Embryonic facial prominence (tissue), 1 donor: ENCODE results near the gene PLEKHG4.
A peak's percentile ranks its signal among the peaks of the same experiment; 100 is the strongest.

Experiments used
- DNase-seq: peaks from one replicate; pipeline ENCODE4 v3.0.0-alpha.2; 2016; ENCODE audit errors: extremely low spot score

Gene PLEKHG4, protein sequence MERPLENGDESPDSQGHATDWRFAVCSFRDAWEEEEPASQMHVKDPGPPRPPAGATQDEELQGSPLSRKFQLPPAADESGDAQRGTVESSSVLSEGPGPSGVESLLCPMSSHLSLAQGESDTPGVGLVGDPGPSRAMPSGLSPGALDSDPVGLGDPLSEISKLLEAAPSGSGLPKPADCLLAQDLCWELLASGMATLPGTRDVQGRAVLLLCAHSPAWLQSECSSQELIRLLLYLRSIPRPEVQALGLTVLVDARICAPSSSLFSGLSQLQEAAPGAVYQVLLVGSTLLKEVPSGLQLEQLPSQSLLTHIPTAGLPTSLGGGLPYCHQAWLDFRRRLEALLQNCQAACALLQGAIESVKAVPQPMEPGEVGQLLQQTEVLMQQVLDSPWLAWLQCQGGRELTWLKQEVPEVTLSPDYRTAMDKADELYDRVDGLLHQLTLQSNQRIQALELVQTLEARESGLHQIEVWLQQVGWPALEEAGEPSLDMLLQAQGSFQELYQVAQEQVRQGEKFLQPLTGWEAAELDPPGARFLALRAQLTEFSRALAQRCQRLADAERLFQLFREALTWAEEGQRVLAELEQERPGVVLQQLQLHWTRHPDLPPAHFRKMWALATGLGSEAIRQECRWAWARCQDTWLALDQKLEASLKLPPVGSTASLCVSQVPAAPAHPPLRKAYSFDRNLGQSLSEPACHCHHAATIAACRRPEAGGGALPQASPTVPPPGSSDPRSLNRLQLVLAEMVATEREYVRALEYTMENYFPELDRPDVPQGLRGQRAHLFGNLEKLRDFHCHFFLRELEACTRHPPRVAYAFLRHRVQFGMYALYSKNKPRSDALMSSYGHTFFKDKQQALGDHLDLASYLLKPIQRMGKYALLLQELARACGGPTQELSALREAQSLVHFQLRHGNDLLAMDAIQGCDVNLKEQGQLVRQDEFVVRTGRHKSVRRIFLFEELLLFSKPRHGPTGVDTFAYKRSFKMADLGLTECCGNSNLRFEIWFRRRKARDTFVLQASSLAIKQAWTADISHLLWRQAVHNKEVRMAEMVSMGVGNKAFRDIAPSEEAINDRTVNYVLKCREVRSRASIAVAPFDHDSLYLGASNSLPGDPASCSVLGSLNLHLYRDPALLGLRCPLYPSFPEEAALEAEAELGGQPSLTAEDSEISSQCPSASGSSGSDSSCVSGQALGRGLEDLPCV

DNA sequence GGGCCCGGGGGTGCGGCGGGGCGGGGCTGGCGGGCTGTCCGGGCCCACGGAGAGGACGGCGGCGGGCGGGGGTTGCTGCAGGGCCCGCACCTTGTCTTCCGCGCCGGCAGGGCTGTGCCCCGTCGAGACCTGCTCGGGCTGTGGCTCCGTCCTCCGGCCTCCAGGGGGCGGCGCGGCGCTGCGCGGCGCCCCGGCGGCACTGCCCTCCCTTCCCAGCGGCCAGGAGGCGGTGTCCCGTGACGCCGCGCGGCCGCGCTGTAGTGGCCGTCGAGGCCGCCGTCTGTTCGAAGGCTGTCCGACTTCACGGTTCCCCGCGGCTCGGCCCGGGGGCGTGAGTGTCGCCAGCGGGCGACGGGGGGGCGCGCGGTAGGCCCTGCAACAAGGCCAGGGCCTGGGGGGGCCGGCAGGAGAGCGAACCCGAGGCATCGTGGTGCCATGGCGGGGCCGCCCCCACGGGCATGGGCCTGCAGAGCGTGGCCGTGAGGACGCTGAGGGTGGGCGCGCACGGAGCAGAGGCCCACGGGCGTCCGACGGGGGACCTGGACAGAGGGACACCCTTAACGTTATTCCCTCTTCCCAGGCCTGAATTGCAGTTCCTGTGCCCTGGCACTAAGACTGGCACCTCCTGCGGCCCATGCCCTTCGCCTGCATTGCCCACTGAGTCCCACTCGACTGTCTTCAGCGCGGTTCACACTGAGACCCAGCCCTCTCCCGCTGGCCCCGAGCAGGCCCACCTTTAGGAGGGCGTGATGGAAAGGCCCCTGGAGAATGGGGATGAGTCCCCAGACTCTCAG lies at the start of gene PLEKHG4:
Gene PLEKHG4, plus strand, starts transcription at position 237 of the 794 bp plus-strand sequence. Its CDS starts 513 bp downstream, at position 750.
- peak; percentile 44 for DNase-seq

DNA sequence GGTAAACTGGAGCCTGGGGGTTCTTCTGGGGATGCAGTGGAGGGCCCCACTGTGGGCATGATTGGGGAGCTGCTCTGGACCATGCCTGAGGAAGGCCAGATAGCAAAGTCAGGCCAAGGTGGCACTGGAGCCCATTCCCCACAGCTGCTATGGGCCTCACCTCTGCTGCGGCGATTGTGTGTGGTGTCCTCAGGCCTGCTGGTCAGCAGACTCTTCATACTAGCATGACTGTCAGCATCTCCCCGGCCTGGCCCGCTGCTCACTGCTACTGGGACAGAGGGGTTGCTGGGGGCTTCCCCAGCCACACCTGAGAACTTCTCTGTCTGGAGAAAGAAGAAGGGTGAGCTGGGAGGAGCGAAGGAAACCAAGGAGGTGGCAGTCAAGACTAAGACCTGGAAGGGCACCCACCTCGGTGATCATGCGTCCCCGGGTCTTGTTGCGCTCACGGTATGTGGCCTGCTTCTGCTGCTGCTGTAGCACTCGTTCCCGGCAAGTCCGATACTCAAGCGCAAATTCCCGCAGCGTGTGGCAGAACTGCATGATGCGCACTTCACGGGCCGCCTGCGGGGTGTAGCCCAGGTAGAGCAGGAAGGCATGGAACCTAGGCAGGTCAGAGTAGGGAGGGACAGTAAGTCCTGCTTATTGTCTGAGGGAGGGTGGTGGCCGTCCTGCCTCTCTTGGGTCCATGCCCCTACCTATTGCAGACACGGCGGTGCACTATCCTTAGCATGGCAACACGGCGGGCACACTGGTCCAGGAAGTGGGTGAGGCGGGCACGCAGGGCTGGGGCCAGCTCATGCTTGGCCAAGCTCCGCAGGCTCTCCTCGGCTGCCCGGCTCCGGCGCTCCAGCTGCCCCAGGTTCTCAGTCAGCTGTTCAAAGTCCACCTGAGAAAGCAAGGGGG lies 49.2 kb upstream of the PLEKHG4 start:
- DNase-seq: no peak

DNA sequence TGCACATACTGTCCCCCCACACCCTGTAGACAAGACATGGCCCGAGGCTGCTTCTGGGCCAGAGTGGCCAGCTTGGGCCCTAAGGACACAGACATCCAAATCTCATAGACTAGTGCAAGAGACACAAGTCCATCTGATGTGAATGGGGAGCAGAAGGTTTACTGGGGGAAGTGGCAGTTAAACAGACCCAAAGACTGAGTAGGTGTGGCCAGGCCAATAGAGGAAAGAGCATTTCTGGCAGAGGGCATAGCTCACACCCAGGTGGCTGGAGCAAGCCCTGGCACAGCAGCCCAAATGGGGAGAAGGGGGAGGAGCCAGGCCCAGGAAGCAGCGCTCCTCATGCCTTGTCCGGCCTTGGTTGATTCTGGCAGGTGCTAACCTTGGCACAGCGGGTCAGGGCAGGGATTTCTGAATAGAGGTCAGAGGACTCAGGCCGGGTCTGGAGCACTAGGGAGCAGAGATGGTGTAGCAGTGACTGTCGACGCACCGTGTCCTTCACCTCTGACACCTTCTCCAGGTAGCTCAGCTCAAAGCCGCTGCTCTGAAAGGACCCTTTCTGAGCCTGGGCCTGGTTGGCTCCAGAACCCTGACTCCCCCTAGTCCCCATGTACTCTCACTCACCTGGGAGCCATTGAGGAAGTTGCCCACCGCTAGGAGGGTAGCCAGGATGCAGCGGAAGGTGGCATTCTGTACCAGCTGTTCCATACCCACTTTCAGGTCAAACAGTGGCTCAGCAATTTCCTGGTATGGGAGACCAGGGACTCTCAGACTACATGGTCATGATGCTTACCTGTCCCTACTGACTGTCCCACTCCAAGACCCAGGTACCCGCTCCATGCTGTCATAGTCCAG lies 48.3 kb upstream of the PLEKHG4 start:
- DNase-seq: no peak

DNA sequence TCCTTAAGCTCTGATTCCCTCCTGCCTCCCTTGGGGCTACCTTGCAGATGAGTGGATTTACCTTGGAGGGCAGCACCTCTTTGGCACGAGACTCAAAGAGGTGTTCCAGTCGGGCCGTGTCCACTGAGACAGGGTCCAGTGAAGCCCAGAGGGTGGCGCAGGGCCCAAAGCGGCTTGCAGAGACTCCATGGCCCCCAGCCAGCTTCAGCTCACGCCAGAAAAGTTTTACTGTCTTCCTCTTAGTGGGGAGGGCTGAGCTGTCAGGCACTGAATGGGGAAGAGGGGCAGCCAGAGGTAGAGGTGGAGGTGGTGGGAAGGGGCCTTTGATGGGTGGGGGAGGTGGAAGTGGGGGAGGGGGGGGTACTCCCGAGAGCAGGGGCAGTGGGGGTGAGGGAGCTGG lies 45.7 kb upstream of the PLEKHG4 start:
- no peak for DNase-seq

DNA sequence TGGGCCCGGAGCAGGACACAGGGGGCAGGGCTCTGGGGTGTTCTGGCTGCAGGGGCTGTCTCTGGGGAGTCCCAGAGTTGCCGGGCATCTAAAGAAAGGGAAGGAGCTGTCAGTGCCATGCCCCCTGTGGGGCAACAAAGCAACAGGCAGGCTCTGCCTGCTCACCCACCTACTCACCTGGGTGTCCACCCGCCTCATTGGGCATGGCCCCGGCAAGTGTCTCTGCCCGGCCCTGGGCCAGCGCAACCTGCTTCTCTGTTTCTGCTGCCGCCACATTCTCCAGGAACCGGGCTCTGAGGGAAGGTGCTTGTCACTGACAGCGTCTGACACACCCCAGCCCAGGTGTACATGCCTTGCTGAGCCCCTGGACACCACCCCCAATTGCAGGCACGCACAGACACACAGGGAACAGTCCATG lies 45.1 kb upstream of the PLEKHG4 start:
- no peak for DNase-seq

DNA sequence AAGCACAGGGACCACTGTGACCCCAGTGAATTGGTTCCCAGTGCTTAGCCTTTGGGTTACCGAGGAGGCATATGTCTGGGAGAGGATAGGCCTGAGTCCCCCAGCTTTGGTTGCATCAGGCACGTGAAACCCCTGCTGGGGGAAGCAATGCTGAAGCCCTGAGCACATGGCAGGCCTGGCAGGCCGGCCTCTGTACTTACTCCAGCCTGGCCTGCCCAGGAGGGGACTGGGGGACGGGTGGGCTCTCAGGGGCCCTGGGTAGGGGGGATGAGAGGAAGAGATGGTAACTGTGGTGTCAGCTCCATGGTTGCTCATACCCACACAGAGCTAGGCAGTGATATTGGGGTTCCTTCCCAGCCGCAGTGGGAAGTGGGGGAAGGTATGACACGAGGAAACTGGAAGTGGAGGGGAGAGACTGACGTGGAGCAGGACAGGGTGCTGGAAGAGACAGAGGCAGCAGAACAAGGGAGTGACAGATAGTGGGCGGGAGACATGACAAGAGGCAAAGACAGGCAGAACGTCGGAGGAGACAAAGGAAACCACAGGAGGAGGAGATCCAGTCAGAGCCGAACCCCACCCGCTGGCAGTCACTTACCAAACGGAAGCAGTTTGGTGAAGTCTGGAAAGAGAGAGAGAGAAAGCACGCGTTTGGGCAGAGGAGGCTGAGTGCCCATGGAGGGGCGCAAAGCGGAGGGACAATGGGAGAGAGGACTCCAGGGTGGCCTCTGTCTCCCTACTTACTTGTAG lies 43.3 kb upstream of the PLEKHG4 start:
- no peak for DNase-seq

DNA sequence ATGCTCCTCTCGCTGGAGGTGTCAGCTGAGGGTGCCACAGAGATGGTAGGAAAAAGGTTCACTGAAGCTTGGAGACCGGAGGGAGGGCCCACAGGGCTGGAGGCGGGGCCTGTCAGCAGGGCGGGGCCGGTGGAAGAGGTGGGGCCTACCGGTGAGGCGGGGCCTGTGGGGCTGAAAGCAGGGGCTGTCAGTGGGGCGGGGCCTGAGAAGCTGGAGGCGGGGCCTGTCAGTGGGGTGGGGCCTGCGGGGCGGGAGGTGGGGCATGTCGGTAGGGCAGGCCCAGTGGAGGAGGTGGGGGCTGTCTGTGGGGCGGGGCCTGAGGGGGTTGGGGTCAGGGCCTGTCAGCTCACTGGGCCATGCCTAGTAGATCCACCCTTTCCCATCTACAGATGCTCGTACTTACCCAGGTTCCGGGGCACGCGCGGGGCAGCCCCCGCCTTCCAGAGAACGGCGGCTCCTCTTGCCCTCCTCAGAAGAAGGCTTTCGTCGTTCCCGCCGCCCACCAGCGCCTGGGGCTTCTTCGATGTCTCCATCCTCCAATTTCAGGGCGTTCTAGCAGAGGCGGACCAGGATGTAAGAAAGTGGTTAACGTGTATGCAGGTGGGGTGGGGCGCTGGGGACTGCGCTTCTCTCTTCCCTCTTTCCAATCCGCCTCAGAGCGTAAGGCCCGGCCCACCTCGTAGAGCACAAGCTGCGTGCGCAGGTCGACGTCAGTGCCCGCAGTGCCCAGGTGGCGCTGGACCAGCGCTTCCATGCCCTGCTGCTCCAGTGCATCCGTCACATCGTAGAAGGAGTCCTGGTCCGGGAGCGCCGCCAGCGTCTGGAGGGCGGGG lies 42.6 kb upstream of the PLEKHG4 start:
- DNase-seq: no peak

DNA sequence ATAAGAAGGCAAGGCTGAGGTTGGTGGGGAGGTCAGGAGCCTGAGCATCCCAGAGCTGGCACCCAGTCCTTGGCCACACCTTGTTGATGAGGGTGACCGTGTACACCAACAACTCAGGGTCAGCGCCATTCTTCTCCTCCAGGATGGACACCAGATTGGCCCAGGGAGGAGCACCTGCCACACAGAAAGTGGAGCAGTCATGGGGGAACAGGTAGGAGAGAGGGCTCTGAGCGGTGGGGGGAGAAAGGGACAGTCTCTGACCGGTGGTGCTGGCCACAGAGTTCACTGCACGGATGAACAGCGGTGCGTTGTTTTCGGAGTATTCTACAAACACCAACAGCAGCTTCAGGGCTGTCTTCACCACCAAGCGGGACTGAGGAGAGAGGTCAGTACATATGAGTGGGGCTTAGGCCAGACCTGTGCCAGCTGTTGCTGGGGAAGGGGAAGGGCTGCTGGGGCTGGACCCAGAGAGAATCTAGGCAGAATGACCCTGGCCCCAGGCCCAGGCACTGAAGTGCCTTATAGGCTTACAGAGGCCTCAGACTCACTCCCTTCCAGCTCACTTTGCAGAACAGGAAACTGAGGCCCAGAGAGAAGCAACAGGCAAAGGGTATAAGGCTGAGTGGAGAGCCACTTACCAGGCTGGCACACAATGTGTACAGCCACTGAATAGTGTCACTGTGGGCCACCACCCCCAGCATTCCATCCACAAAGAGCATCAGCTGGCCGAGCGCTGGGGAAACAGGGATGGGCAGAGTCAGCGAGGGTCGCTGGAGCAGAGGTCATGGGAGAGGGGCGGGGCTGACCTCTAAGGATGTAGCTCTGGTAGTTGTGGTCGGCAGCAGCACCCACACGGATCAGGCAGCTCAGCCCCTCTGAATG lies 41.7 kb upstream of the PLEKHG4 start:
- no peak for DNase-seq

DNA sequence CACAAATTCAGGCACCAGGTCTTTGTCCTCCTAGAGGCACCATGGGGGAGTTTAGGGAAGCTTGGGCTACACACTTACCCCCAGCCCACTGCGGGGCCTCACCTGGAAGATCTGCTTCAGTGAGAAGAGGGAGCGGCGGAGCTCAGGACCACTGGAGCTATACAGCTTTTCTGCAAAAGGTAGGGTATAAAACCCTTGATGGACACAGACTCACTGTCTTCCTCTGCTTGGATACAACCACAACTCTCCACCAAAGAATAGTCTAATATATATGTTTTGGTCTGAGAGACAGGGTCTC lies 41.1 kb upstream of the PLEKHG4 start:
- DNase-seq: no peak

DNA sequence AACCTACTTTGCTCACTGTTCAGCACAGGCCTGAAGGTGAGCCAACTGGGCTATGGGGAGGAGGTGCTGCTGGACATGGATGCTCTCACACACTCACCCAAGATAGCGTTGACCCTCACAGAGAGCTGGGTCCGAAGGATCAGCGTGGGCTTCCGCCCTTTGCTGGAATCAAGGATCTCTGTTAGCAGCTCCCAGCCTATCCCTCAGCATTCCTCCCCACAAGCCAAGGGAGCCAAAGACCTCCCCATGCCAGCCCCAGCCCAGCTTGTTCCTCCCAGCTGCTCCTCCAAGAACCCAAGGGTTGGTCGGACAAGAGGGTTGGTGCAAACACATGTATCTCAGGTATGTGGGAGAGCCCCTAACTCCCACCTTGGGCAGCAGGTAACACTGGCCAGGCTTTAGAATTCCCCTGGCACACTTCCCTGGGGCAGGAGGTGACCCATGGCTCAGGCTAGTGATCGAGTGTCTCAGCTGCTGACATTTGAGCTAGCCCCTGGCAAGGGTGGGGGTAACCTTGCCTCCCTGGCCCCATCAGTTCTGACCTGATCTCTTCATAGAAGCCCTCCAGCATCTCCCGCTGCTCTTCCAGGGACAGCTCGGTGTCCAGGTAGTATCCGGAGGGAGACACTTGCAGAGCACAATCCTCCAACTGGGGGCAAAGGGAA lies 40.4 kb upstream of the PLEKHG4 start:
- DNase-seq: no peak

DNA sequence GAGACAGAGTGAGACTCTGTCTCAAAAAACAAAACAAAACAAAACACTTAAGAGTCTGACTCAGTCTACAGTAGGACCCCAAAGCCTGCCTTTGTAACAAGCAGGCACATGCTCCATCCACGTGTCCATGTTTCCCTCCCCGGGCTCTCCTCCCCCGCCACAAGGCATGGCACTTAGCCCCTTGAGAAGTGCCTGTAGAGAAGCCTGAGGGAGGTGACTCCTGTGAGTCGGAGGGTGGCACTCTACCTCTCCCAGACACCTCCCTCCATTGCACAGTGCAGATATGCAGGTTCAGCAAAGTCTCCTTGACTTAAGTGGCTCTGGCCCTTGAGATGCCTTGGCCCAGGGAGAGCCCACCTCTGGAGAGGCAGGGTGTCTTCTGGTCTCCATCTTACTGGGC lies 38.8 kb upstream of the PLEKHG4 start:
- DNase-seq: no peak

DNA sequence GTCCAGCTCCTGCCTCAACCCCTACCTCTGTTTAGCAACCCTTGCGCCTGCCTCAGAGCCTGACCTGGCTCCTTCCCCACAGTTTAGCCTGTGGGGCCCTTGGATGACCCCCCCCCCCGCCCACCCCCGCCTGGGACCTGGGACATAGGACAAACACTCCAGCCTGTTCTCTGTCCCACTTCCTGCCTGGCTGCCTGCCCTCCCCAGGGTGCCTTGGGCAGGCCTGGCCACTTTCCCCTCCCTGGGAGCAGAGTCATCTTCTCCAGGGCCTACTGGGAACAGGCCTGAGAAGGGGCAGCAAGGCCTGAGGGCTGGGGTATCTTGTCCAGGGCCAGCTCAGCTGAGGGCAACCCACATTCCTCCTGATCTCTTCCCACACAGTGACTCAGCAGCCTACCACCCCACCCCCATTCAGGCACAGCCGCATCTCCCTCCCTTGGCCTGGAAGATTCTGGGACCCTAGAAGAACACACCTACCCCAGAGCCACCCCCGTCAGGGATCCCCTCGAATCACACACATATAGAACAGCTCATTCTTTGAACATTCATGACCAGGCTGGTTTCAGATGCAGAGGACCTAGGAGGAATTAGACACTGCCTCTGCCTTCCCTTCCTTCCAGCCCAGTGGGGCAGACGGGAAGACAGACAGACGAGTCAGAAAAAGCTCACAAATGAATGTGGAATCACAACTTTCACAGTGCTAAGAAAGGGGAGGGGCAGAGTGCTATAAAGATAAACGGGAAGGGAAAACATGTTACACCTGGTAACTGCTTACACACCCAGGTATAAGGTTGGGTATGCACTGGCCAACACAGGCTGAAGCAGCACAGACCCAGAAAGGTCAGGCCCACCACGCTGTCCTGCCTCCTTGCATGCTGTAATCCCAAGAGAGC lies 38.1 kb upstream of the PLEKHG4 start:
- no peak for DNase-seq

DNA sequence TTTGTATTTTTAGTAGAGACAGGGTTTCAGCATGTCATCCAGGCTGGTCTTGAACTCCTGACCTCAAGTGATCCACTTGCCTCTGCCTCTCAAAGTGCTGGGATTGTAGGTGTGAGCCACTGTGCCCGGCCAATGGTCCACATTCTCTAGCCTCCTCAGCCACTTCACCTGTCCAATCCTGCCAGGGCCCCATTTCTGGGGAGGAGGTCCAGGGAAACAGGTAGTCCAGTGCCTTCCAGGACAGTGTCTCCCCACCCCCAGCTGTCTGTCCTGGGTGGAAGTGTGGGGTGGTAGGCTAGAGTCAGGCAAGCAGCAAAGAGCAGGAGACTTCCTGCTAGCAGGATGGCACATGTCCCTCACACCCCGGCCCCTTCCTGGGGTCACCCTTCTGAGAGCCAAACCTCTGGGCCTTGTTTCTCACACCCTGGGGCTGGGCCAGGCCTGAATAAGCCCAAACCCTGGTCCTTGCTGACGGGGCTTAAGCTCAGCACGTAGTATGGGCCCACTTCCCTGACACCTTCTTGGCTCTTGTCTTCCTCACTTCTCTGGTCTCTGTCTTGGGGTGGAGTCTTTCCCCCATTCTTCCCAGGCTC lies 37.1 kb upstream of the PLEKHG4 start:
- no peak for DNase-seq

DNA sequence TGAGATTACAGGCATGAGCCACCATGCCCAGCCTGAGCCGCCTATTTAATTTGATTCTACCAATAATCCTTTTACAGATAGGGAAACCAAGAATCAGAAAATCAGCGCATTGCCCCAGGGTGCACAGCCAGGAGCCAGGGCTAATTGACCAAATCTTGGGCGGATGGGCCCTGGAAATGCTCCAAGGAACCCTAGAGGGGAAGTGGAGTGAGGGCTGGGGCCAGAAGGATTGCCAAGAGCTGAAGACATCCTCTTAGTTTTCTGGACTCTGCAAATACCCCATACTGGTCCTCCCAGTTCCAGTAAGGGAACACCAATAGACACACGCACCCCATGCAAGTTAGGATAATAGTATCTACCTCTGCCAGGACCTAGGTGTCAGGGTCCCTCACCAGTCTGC lies 35.9 kb upstream of the PLEKHG4 start:
- no peak for DNase-seq
